Calu3 (cell line): ENCODE measurements around the gene MRM3. TPM values are rescaled to one million over a fixed set of nuclear protein-coding genes. Genes with fewer than 3 reads are reported as not detected.
"Not testable (repeated sequence)": the region's sequence is repeated elsewhere in the genome, so short reads cannot be mapped to it uniquely, and the experiment has no call there.

Experiments
- BruUV-seq: library from RNA; stranded (reverse); fragments of 400-500 nt; replicated peaks from 2 replicates; lab custom pipeline; 2021; lab: Mats Ljungman, UMichigan
- CTCF ChIA-PET: fragments of 300-600 bp; sonication (Branson Sonifier 250); formaldehyde crosslinking; loops from one replicate; lab custom pipeline; 2022; ENCODE audit warnings: antibody characterized with exemption; lab: Charles Lee
- DNase-seq: peaks from one replicate; pipeline ENCODE4 v3.0.0; 2022
- H3K27ac Mint-ChIP-seq: one replicate; pipeline ENCODE4 v1.8.0; 2022; ENCODE audit warnings: mixed read lengths; ENCODE audit not compliant: unreplicated experiment
- H3K27me3 Mint-ChIP-seq: one replicate; pipeline ENCODE4 v1.8.0; 2022; ENCODE audit warnings: mixed read lengths; ENCODE audit not compliant: unreplicated experiment
- H3K36me3 Mint-ChIP-seq: one replicate; pipeline ENCODE4 v1.8.0; 2022; ENCODE audit warnings: mild to moderate bottlenecking, moderate library complexity, mixed read lengths; ENCODE audit not compliant: insufficient read depth, unreplicated experiment
- H3K4me1 Mint-ChIP-seq: one replicate; pipeline ENCODE4 v1.8.0; 2022; ENCODE audit warnings: mild to moderate bottlenecking, low read depth, mixed read lengths; ENCODE audit not compliant: unreplicated experiment
- H3K4me3 Mint-ChIP-seq: one replicate; pipeline ENCODE4 v1.8.0; 2022; ENCODE audit warnings: mild to moderate bottlenecking, low read depth, moderate library complexity, mixed read lengths; ENCODE audit not compliant: unreplicated experiment
- H3K9me3 Mint-ChIP-seq: one replicate; pipeline ENCODE4 v1.8.0; 2022; ENCODE audit warnings: low read depth, mixed read lengths; ENCODE audit not compliant: unreplicated experiment
- intact Hi-C: fragments of 100-400 bp; cut with micrococcal nuclease; formaldehyde crosslinking; loops from one replicate; pipeline ENCODE4 v1.10.0; 2022; ENCODE audit not compliant: unreplicated experiment
- total RNA-seq: library from RNA; stranded (reverse); gene quantifications from 2 replicates; pipeline ENCODE4 v1.2.3, GENCODE V29; 2022
- TF ChIP-seq, protein P1 (sequence below): fragments of 200-600 bp; IDR thresholded peaks from one replicate; pipeline ENCODE4 v1.8.0; 2022; ENCODE audit warnings: antibody characterized with exemption; ENCODE audit not compliant: unreplicated experiment

The MRM3 gene
- total RNA-seq, 1 experiment from 2014 or later = 15.0 TPM

DNA sequence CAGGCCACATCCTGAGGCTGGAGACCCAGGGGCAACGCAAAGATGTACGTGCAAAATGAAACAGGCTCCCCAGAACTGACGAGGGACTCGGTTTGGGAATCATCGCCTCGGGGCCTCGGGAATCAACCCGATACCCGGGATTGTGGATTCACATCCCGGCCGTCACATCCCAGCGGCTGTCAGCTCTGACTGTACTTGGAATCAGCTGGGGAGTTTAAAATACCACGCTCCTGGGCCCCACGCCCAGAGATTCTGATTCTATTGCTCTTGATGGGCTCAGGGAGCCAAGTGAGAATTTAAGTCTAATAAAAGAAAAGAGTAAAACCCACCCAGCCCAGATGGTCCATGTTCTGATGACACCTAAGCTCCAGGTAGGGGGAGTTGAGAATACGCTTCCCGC, 42.2 kb downstream of the MRM3 start:
- no TSS peak for BruUV-seq
- CTCF ChIA-PET = no interaction called here
- no peaks in the 10 kb centered on the region for H3K9me3 Mint-ChIP-seq
- no peak for DNase-seq
- no peaks in the 10 kb centered on the region for H3K27me3 Mint-ChIP-seq
- TF ChIP-seq, protein P1, sequence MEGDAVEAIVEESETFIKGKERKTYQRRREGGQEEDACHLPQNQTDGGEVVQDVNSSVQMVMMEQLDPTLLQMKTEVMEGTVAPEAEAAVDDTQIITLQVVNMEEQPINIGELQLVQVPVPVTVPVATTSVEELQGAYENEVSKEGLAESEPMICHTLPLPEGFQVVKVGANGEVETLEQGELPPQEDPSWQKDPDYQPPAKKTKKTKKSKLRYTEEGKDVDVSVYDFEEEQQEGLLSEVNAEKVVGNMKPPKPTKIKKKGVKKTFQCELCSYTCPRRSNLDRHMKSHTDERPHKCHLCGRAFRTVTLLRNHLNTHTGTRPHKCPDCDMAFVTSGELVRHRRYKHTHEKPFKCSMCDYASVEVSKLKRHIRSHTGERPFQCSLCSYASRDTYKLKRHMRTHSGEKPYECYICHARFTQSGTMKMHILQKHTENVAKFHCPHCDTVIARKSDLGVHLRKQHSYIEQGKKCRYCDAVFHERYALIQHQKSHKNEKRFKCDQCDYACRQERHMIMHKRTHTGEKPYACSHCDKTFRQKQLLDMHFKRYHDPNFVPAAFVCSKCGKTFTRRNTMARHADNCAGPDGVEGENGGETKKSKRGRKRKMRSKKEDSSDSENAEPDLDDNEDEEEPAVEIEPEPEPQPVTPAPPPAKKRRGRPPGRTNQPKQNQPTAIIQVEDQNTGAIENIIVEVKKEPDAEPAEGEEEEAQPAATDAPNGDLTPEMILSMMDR = no peak
- H3K4me3 Mint-ChIP-seq = no peak overlapping the region
- no peaks in the 10 kb centered on the region for H3K4me1 Mint-ChIP-seq
- intact Hi-C loops = no loop called here
- no peak overlapping the region for H3K27ac Mint-ChIP-seq
- no peaks in the 10 kb centered on the region for H3K36me3 Mint-ChIP-seq

DNA sequence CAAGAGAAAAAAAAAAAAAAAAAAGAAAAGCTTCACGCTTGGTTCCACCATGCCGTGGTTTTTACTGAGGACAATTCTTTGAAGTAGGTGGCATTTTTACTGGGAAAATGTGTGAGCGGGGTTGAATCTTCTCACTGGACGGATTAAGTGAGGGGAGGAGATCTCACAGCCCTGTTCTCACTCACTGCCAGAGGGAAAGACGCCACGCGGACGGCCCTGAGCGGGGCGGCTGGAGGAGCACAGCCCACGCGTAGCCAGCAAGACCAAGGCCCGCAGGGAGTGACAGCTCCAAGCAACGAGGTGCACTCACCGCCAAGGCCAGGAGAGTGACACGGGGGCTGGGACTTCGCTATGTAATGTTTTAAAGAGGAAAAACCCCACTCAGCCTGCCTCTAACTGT, 43.1 kb downstream of the MRM3 start:
- Mint-ChIP-seq H3K9me3 (no peaks in the 10 kb centered on the region), H3K4me1 (no peaks in the 10 kb centered on the region), H3K4me3 (no peak overlapping the region), H3K27ac (no peak overlapping the region), H3K36me3 (no peaks in the 10 kb centered on the region), H3K27me3 (no peaks in the 10 kb centered on the region)
- BruUV-seq = no TSS peak
- intact Hi-C loops = no loop called here
- TF ChIP-seq, protein P1 = no peak
- CTCF ChIA-PET = no interaction called here
- DNase-seq = no peak

DNA sequence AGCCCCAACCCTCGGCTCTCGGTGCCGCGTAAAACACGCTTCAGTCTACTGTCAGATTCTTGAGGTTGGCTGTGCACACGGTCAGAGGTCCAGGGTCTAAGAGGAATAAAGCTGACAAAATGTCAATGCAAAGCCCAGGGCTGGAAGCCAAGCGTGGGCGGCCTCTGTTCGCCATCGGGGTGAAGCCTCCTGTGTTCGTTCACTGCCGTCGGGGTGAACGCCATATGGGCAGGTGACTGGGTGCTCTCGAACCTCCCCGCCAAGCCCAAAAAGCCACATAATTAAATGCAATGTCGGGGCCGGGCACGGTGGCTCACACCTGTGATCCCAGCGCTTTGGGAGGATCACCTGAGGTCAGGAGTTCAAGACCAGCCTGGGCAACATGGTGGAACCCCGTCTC, 44.6 kb downstream of the MRM3 start:
- DNase-seq = no peak
- Mint-ChIP-seq H3K4me1 (no peaks in the 10 kb centered on the region), H3K27ac (no peak overlapping the region), H3K27me3 (no peaks in the 10 kb centered on the region), H3K4me3 (no peak overlapping the region), H3K9me3 (no peaks in the 10 kb centered on the region), H3K36me3 (no peaks in the 10 kb centered on the region)
- BruUV-seq = no TSS peak
- CTCF ChIA-PET = no interaction called here
- TF ChIP-seq, protein P1 = no peak
- intact Hi-C loops = no loop called here

DNA sequence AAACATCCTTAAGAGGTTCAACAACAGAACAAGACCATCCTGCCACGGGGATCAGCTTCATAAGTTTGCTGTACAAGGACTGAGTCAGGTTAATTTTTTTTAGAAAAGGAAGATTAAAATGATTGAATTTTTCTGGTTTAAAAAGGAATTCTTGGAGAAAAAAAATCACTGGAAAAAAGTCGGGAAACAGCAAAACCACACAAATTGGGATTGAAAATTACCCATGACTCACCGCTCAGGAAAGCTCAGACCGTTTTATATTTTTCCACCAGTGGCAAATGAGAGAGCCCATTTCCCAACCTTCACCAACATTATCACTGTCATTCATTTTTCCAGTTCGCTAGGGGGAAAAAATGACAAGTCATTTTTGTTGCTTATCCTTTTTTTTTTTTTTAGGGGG, 46.6 kb downstream of the MRM3 start:
- no TSS peak for BruUV-seq

DNA sequence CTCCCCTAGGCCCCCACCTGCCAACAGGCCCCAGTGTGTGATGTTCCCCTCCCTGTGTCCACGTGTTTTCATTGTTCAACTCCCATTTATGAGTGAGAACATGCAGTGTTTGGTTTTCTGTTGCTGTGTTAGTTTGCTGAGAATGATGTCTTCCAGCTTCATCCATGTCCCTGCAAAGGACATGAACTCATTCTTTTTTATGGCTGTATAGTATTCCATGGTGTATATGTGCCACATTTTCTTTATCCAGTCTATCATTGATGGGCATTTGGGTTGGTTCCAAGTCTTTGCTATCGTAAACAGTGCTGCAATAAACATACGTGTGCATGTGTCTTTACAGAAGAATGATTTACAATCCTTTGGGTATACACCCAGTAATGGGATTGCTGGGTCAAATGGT, 47.5 kb downstream of the MRM3 start:
- DNase-seq, BruUV-seq, H3K4me1 Mint-ChIP-seq, H3K4me3 Mint-ChIP-seq, H3K27ac Mint-ChIP-seq, CTCF ChIA-PET, H3K27me3 Mint-ChIP-seq, H3K9me3 Mint-ChIP-seq, H3K36me3 Mint-ChIP-seq, intact Hi-C loops: not testable (repeated sequence)

More for the DNA sequence above, 46.6 kb downstream of the MRM3 start:
- CTCF ChIA-PET = no interaction called here
- DNase-seq = no peak
- no peak overlapping the region for H3K4me3 Mint-ChIP-seq
- no peak overlapping the region for H3K27ac Mint-ChIP-seq
- no peaks in the 10 kb centered on the region for H3K4me1 Mint-ChIP-seq
- TF ChIP-seq, protein P1 = no peak
- intact Hi-C loops = no loop called here
- no peaks in the 10 kb centered on the region for H3K36me3 Mint-ChIP-seq
- H3K27me3 Mint-ChIP-seq = no peaks in the 10 kb centered on the region
- H3K9me3 Mint-ChIP-seq = no peaks in the 10 kb centered on the region
